HCT116 (cell line): Measurements from ENCODE around the gene FRMD4A.

Source experiments
- ATF3 ChIP-seq: IDR thresholded peaks from 2 replicates; pipeline ENCODE4 v1.6.1; 2012
- CTCF ChIP-seq, 3 experiments: fragments of 200-600 bp in 1 of 3; sonication (generic) in 1 of 3; IDR thresholded peaks in 2 of 3; conservative IDR thresholded peaks in 1 of 3; 2 replicates each; pipeline ENCODE4 v1.5.1; 2012 to 2017; ENCODE audit warnings: low read depth in 2 of 3, low read length in 2 of 3, antibody characterized with exemption in 1 of 3, borderline replicate concordance in 1 of 3, control low read depth in 1 of 3, mild to moderate bottlenecking in 1 of 3, mixed read lengths in 1 of 3, mixed run types in 1 of 3, moderate library complexity in 1 of 3; ENCODE audit not compliant: insufficient read depth in 1 of 3
- ELF1 ChIP-seq: IDR thresholded peaks from 2 replicates; pipeline ENCODE4 v1.6.1; 2012; ENCODE audit warnings: low read depth, borderline replicate concordance
- EZH2 ChIP-seq: fragments of 200-600 bp; sonication (generic); IDR thresholded peaks from 2 replicates; pipeline ENCODE4 v1.6.1; 2017; ENCODE audit warnings: antibody characterized with exemption, mixed run types
- POLR2A ChIP-seq: IDR thresholded peaks from 2 replicates; pipeline ENCODE4 v1.7.0; 2011; ENCODE audit warnings: borderline replicate concordance; ENCODE audit not compliant: insufficient read depth, insufficient read length; ENCODE audit errors: extremely low read depth
- POLR2AphosphoS5 ChIP-seq: IDR thresholded peaks from 2 replicates; pipeline ENCODE4 v1.6.1; 2011; ENCODE audit warnings: mild to moderate bottlenecking, low read depth, low read length, moderate library complexity
- REST ChIP-seq: IDR thresholded peaks from 2 replicates; pipeline ENCODE4 v1.6.1; 2012; ENCODE audit warnings: low read depth
- SIN3A ChIP-seq: IDR thresholded peaks from 2 replicates; pipeline ENCODE4 v1.6.1; 2012; ENCODE audit warnings: low read depth
- ZBTB33 ChIP-seq: IDR thresholded peaks from 2 replicates; pipeline ENCODE4 v1.6.1; 2011; ENCODE audit warnings: mild to moderate bottlenecking, low read length, moderate library complexity; ENCODE audit not compliant: insufficient replicate concordance; ENCODE audit errors: extremely low read depth

GRCh38 chr10:13840036-13840435 lies 490.7 kb downstream of the FRMD4A start:
- TF ChIP-seq SIN3A: no peak
- TF ChIP-seq CTCF (IDR thresholded peaks at IDR 0.05 in 2 of 3, conservative IDR thresholded peaks at IDR 0.05 in 1 of 3; ENCODE audit: borderline replicate concordance in 1 of 3, insufficient read depth in 1 of 3, low read depth in 2 of 3, low read length in 2 of 3): no peak
- TF ChIP-seq POLR2AphosphoS5: no peak
- TF ChIP-seq ATF3: no peak
- TF ChIP-seq ELF1: no peak
- TF ChIP-seq REST: no peak
- TF ChIP-seq POLR2A: no peak
- TF ChIP-seq EZH2: no peak
- TF ChIP-seq ZBTB33: no peak
